CD4-positive, alpha-beta T cell treated with Interleukin-6 for 4 hours (primary cell): ENCODE results near the gene SMC1A.

Experiments
- DNase-seq: peaks from one replicate; pipeline ENCODE4 v3.0.0-alpha.2; 2020; ENCODE audit warnings: mixed read lengths

Gene SMC1A

DNA sequence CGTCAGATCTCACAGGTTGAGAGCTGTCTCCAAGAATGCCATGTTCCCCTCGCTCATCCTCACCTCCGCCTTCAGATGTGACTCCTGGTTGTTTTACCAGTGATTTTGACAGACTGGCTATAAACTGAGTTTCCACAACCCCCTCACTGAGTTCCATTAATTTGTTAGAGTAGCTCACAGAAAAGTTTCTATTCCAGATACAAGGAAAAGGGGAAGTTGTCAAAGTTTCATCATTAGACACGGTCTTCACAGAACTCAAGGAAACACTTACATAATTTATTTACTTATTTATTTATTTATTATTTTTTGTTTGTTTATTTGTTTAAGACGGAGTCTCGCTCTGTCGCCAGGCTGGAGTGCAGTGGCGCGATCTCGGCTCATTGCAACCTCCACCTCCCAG, 85.4 kb downstream of the SMC1A start:
- DNase-seq = no peak

DNA sequence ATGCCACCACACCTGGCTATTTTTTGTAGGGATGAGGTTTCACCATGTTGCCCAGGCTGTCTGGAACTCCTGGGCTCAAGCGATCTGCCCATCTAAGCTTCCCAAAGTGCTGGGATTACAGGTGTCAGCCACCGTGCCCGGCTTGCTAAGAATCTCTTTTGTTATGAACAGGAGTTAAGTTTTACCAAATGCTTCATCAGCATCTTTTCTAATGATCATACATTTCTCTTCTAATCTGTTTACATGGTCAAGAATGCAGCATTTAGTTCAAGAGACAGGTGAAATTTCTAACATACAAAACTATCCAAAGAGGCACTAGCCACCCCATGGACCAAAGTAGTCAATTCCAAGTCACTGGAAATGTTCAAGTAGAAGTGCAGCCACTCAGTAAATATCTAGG, 88.6 kb downstream of the SMC1A start:
- no peak for DNase-seq

DNA sequence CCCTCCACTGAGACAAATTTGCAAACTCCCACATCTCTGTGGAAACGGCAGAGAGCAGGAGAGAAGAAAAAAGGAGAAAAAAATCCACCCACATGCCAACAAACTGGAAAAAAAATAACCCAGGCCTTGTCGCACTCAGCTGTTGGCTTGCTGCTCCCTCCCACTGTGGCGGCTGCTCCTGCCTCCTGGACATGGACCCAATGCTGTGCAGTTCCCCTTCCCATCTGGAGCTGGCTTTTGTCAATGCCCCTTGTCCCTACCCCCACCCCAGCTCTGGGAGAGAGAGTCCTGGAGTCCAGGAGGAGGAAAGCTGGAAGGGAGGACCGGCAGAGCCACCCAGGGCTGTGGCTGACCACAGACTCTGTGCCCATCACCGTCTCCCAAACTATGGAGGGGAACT, 90.2 kb downstream of the SMC1A start:
- DNase-seq = no peak

DNA sequence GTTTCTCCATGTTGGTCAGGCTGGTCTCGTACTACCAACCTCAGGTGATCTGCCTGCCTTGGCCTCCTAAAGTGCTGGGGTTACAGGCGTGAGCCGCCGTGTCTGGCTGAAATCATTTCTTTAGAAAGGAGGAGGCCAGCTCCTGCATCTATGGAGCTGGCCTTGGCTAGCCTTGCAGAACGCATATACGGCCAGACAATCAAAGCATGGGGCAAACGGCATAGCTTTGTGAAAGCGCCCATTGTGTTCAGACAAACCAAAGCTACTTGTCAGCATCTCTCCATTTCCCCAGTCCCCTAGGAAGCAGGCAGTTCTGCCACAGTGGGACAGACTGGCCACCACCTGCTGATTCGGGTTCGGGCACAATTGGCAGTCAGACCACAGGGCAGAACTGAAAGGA, 92.1 kb downstream of the SMC1A start:
- no peak for DNase-seq

DNA sequence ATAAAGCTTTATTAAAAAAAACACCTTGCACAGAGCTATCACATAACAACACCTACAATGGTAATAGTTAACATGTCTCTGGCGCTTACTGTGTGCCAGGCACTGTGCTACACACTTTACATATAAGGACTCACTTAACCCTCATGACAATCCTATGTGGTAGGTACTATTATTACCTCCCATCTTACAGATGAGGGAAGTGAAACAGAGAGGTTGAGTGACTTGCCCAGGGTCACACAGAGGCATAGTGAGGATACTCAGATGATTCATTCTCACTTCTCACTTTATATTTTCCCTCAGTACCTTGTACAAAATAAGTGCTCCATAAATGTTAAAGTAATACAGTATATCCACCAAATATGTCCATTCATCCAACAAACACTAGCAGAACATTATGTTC, 97.7 kb downstream of the SMC1A start:
- no peak for DNase-seq
